ENCODE data around the gene OR9Q2. TPM values are rescaled to one million over a fixed set of nuclear protein-coding genes. Genes with fewer than 3 reads are reported as not detected.

Gene OR9Q2, protein sequence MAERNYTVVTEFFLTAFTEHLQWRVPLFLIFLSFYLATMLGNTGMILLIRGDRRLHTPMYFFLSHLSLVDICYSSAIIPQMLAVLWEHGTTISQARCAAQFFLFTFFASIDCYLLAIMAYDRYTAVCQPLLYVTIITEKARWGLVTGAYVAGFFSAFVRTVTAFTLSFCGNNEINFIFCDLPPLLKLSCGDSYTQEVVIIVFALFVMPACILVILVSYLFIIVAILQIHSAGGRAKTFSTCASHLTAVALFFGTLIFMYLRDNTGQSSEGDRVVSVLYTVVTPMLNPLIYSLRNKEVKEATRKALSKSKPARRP
- total RNA-seq (2022; extraction: Qiagen RNA extraction) = not detected in 5 replicates

DNA sequence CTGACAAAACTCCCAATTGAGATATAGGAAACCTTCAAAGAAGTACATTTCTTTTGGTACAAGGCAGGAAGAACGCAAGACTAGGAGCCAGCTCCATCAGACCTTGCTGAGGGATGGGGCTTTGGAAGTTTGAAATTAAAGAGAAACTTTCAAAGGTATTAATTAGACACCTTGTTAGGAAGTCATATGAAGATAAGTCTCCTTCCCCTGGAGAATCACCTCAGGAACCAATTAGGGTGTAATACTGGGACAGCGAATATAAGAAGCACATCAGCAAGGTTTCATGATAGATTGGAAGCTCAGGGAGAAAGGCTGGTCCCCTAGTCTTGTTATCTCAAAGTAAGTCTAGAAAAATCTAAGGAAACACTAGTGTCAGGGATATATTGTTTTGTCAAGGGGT lies at the start of gene OR9Q2:
Gene OR9Q2 (plus strand): TSS at position 301 of the 400 bp plus-strand sequence. CDS start 1,421 bp downstream, outside the sequence.

DNA sequence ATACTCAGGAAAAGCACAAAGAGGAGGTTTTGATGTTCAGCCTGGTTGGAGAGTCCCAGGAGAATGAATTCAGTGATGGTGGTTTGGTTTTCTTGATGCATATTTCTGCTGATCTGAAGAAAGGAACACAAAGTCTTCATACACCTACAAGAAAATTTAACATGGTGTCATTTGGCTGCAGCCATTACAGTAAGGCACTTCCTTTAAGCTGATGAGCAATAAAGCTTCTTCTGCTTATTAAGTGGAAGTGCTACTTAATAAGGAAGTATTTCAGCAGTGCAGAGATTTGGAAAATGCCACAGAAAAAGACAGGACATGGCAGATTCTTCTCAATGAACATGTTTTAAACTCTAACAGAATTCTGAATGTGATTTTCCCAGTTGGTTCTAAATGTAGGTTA lies 15.2 kb downstream of the OR9Q2 start, which contains the start of gene OR1S2:
Gene OR1S2 (minus strand): TSS at position 101 of the 400 bp plus-strand sequence. CDS start 0 bp downstream, at position 101.

DNA sequence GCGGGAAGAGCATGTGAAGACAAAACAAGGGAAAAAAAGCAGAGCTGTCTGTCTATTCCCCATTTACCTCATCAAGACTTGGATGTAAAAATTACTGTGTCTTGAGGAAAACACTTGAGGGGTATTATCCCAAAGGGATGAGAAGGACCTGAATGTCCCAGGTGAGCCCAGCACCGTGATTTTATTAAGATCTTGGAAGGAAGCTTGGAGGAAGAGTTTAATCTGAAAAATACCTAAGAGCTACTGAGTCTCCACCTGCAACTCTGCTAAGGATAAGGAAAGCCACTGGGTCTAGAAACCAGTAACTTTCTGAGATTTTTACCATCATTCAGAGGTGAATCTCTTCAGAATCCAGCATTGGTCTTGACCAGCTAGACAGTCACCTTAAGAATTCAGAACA lies 23.6 kb downstream of the OR9Q2 start, which contains the start of gene OR1S1:
Gene OR1S1 (plus strand): TSS at position 301 of the 400 bp plus-strand sequence.

Other genes with a start within 250 kb of the OR9Q2 start
- gene OR9Q1, start 165.2 kb upstream of the OR9Q2 start, total RNA-seq (2022; extraction: Qiagen RNA extraction) = not detected in 5 replicates
- gene OR6Q1, start 158.1 kb upstream of the OR9Q2 start, total RNA-seq (2022; extraction: Qiagen RNA extraction) = not detected in 5 replicates
- gene OR9I1, start 63.5 kb upstream of the OR9Q2 start, total RNA-seq (2022; extraction: Qiagen RNA extraction) = not detected in 5 replicates
- not detected in 5 replicates for gene OR1S2, start 15.1 kb downstream of the OR9Q2 start, total RNA-seq (2022; extraction: Qiagen RNA extraction)
- not detected in 5 replicates for gene OR1S1, start 23.6 kb downstream of the OR9Q2 start, total RNA-seq (2022; extraction: Qiagen RNA extraction)
- gene OR10Q1, start 39.8 kb downstream of the OR9Q2 start, total RNA-seq (2022; extraction: Qiagen RNA extraction) = not detected in 5 replicates
- not detected in 5 replicates for gene OR10W1, start 79.2 kb downstream of the OR9Q2 start, total RNA-seq (2022; extraction: Qiagen RNA extraction)
- gene OR5B17, start 170.0 kb downstream of the OR9Q2 start, total RNA-seq (2022; extraction: Qiagen RNA extraction) = not detected in 5 replicates
- gene OR5B3, start 217.8 kb downstream of the OR9Q2 start, total RNA-seq (2022; extraction: Qiagen RNA extraction) = not detected in 5 replicates
- gene OR5B2, start 239.1 kb downstream of the OR9Q2 start, total RNA-seq (2022; extraction: Qiagen RNA extraction) = not detected in 5 replicates

All from A549 treated with Mapracorat at 1 μM for 4 hours (cell line).